Measurements from ENCODE around the gene ITGB5.

DNA sequence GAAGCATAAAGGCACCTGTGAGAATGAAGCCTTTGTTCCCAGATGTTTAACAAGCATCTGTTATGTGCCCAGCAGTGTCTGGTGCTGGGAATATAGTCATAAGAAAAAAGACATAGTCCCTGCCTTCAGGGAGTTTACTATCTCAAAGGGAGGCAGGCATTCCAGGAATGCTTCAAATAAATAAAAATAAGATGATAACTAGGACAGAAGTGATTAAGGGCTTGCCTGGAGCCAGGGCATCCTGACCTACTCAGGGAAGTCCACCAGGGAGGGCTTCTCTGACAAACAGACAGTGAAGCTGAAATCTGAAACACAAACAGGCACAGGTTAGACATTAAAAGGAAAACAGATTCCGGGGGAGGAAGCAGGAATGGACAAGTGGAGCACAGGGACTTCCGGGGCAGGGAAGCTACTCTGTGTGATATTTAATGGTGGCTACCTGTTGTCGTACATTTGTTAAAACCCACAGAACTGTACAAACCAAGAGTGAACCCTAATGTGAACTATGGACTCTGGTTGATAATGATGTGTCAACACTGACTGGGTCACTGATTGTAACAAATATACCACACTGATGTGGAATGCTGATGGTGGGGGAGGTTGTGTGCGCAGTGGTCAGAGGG is 53.3 kb downstream of the ITGB5 start:
- TF ChIP-seq CTCF (conservative IDR thresholded peaks at IDR 0.05; ENCODE audit: low read depth, low read length) (no peak), EZH2 (IDR thresholded peaks at IDR 0.05; ENCODE audit: borderline replicate concordance, low read depth, low read length, poor library complexity, severe bottlenecking) (no peak)
